Mucosa of rectum (tissue), 2 donors: ENCODE results near the gene ZC3H12C.
"Not testable (repeated sequence)": the region's sequence is repeated elsewhere in the genome, so short reads cannot be mapped to it uniquely, and the experiment has no call there.

Source experiments
- H3K27ac ChIP-seq, 2 donors: one replicate each; pipeline ENCODE4 v1.7.0; 2013; ENCODE audit warnings: inconsistent platforms in 2 of 2, low read depth in 2 of 2, low read length in 2 of 2
- H3K27me3 ChIP-seq, 2 donors: one replicate each; pipeline ENCODE4 v1.7.0; 2013; ENCODE audit warnings: low read length in 2 of 2; ENCODE audit not compliant: control insufficient read depth in 2 of 2, insufficient read depth in 2 of 2
- H3K36me3 ChIP-seq, 2 donors: one replicate each; pipeline ENCODE4 v1.7.0; 2013; ENCODE audit warnings: low read length in 2 of 2; ENCODE audit not compliant: control insufficient read depth in 2 of 2, insufficient read depth in 2 of 2
- H3K4me1 ChIP-seq, 2 donors: one replicate each; pipeline ENCODE4 v1.7.0; 2013; ENCODE audit warnings: low read length in 2 of 2, mild to moderate bottlenecking in 1 of 2; ENCODE audit not compliant: control insufficient read depth in 2 of 2, insufficient read depth in 2 of 2
- H3K4me3 ChIP-seq, 2 donors: one replicate each; pipeline ENCODE4 v1.7.0; 2013; ENCODE audit warnings: low read length in 2 of 2
- H3K9ac ChIP-seq, 2 donors: one replicate each; pipeline ENCODE4 v1.7.0; 2013; ENCODE audit warnings: low read length in 2 of 2, low read depth in 1 of 2, mild to moderate bottlenecking in 1 of 2
- H3K9me3 ChIP-seq, 2 donors: one replicate each; pipeline ENCODE4 v1.7.0; 2013; ENCODE audit warnings: low read length in 2 of 2; ENCODE audit not compliant: control insufficient read depth in 2 of 2
- donor health status: healthy.
- donor health status: Normal muscosa, but diverticular disease.

Gene ZC3H12C

GRCh38 chr11:110062247-110062646 lies 30.9 kb upstream of the ZC3H12C start:
- Histone ChIP-seq H3K9me3 (no peaks in the 10 kb centered on the region), H3K27ac (no peak overlapping the region), H3K36me3 (no peaks in the 10 kb centered on the region), H3K4me3 (no peak overlapping the region), H3K4me1 (no peaks in the 10 kb centered on the region), H3K27me3 (no peaks in the 10 kb centered on the region), H3K9ac (no peak overlapping the region)

GRCh38 chr11:110065189-110065588 lies 28.0 kb upstream of the ZC3H12C start:
- no peak overlapping the region for H3K4me3 ChIP-seq
- H3K27me3 ChIP-seq, result no peaks in the 10 kb centered on the region
- H3K4me1 ChIP-seq, result no peaks in the 10 kb centered on the region
- H3K9me3 ChIP-seq, result no peaks in the 10 kb centered on the region
- H3K36me3 ChIP-seq, result no peaks in the 10 kb centered on the region
- no peak overlapping the region for H3K27ac ChIP-seq
- no peak overlapping the region for H3K9ac ChIP-seq

- not testable (repeated sequence) for H3K9me3 ChIP-seq, H3K4me1 ChIP-seq, H3K27me3 ChIP-seq, H3K4me3 ChIP-seq, H3K9ac ChIP-seq, H3K27ac ChIP-seq, H3K36me3 ChIP-seq
Observed at GRCh38 chr11:110068001-110068400, 25.2 kb upstream of the ZC3H12C start.

- H3K36me3 ChIP-seq, result no peaks in the 10 kb centered on the region
- H3K9ac ChIP-seq, result no peak overlapping the region
- H3K4me3 ChIP-seq, result no peak overlapping the region
- H3K27ac ChIP-seq, result no peak overlapping the region
- H3K27me3 ChIP-seq, result no peaks in the 10 kb centered on the region
- no peaks in the 10 kb centered on the region for H3K4me1 ChIP-seq
- H3K9me3 ChIP-seq, result no peaks in the 10 kb centered on the region
Observed at GRCh38 chr11:110069158-110069737, 23.9 kb upstream of the ZC3H12C start.

- Histone ChIP-seq H3K27me3 (no peaks in the 10 kb centered on the region), H3K36me3 (no peaks in the 10 kb centered on the region), H3K9ac (no peak overlapping the region), H3K27ac (no peak overlapping the region), H3K4me1 (peaks cover 1 to 2% of the 10 kb centered on the region in 2 donors), H3K4me3 (no peak overlapping the region), H3K9me3 (no peaks in the 10 kb centered on the region)
Observed at GRCh38 chr11:110070176-110070575, 23.0 kb upstream of the ZC3H12C start.

GRCh38 chr11:110071197-110071596 lies 22.0 kb upstream of the ZC3H12C start:
- Histone ChIP-seq H3K9me3 (no peaks in the 10 kb centered on the region), H3K4me3 (no peak overlapping the region), H3K27me3 (no peaks in the 10 kb centered on the region), H3K9ac (no peak overlapping the region), H3K27ac (no peak overlapping the region), H3K4me1 (peaks cover 12% of the 10 kb centered on the region in 2 donors), H3K36me3 (no peaks in the 10 kb centered on the region)

GRCh38 chr11:110072930-110073329 lies 20.3 kb upstream of the ZC3H12C start:
- Histone ChIP-seq H3K36me3 (no peaks in the 10 kb centered on the region), H3K9me3 (no peaks in the 10 kb centered on the region), H3K4me1 (peaks cover 22 to 25% of the 10 kb centered on the region in 2 donors), H3K27ac (no peak overlapping the region), H3K9ac (no peak overlapping the region), H3K4me3 (no peak overlapping the region), H3K27me3 (no peaks in the 10 kb centered on the region)

GRCh38 chr11:110074499-110074898 lies 18.7 kb upstream of the ZC3H12C start:
- H3K9me3 ChIP-seq, result no peaks in the 10 kb centered on the region
- no peak overlapping the region for H3K27ac ChIP-seq
- peaks cover 24 to 26% of the 10 kb centered on the region in 2 donors for H3K4me1 ChIP-seq
- H3K4me3 ChIP-seq, result no peak overlapping the region
- H3K36me3 ChIP-seq, result no peaks in the 10 kb centered on the region
- H3K27me3 ChIP-seq, result no peaks in the 10 kb centered on the region
- no peak overlapping the region for H3K9ac ChIP-seq

- no peaks in the 10 kb centered on the region for H3K36me3 ChIP-seq
- H3K4me1 ChIP-seq, result peaks cover 24 to 26% of the 10 kb centered on the region in 2 donors
- no peak overlapping the region for H3K9ac ChIP-seq
- no peak overlapping the region for H3K4me3 ChIP-seq
- no peaks in the 10 kb centered on the region for H3K27me3 ChIP-seq
- H3K27ac ChIP-seq, result peak overlapping the region in 1 of 2 donors; percentile 82
- H3K9me3 ChIP-seq, result no peaks in the 10 kb centered on the region
Observed at GRCh38 chr11:110075105-110075846, 17.9 kb upstream of the ZC3H12C start.

GRCh38 chr11:110075847-110076208 lies 17.4 kb upstream of the ZC3H12C start:
- peaks cover 24 to 26% of the 10 kb centered on the region in 2 donors for H3K4me1 ChIP-seq
- H3K27ac ChIP-seq, result peak overlapping the region; percentile 82 to 83
- peak overlapping the region in 1 of 2 donors; percentile 28 for H3K9ac ChIP-seq

More at GRCh38 chr11:110075847-110076208, 17.4 kb upstream of the ZC3H12C start:
- H3K27me3 ChIP-seq, result no peaks in the 10 kb centered on the region
- no peaks in the 10 kb centered on the region for H3K9me3 ChIP-seq
- peak overlapping the region in 1 of 2 donors; percentile 44 for H3K4me3 ChIP-seq
- no peaks in the 10 kb centered on the region for H3K36me3 ChIP-seq
